Measurements from ENCODE around the gene HSPA4.

DNA sequence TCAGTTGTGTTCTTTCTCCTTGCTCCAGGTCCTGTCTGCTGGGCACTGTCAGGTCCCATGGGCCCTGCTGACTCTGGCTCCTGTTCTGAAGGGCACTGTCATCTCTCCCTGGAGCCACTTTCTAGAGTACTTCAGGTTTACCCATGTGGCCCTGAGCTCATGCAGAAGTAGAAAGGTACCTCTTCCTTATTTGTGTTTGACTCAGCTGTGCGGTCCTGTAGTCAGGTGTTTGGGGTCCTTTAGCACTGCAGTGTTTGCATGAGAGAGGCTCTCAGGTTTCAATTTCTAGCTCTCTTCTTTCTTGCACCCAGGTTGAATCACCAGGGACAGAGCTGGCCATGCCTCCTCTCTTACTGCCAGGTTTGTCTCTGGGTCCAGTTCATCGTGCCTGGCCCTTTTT lies 71.5 kb downstream of the HSPA4 start:
- TF ChIP-seq EZH2 (IDR thresholded peaks at IDR 0.05; ENCODE audit: insufficient read depth, poor library complexity, severe bottlenecking) (no peak), EZH2phosphoT487 (IDR thresholded peaks at IDR 0.05; ENCODE audit: insufficient read depth, low read depth) (no peak)
